ENCODE data around the gene PLP2. TPM values are rescaled to one million over a fixed set of nuclear protein-coding genes. Genes with fewer than 3 reads are reported as not detected.
A peak's percentile ranks its signal among the peaks of the same experiment; 100 is the strongest.

PLP2 gene
- total and polyA plus RNA-seq, 10 donors: 30.2 to 100 (median 55.0) TPM

DNA sequence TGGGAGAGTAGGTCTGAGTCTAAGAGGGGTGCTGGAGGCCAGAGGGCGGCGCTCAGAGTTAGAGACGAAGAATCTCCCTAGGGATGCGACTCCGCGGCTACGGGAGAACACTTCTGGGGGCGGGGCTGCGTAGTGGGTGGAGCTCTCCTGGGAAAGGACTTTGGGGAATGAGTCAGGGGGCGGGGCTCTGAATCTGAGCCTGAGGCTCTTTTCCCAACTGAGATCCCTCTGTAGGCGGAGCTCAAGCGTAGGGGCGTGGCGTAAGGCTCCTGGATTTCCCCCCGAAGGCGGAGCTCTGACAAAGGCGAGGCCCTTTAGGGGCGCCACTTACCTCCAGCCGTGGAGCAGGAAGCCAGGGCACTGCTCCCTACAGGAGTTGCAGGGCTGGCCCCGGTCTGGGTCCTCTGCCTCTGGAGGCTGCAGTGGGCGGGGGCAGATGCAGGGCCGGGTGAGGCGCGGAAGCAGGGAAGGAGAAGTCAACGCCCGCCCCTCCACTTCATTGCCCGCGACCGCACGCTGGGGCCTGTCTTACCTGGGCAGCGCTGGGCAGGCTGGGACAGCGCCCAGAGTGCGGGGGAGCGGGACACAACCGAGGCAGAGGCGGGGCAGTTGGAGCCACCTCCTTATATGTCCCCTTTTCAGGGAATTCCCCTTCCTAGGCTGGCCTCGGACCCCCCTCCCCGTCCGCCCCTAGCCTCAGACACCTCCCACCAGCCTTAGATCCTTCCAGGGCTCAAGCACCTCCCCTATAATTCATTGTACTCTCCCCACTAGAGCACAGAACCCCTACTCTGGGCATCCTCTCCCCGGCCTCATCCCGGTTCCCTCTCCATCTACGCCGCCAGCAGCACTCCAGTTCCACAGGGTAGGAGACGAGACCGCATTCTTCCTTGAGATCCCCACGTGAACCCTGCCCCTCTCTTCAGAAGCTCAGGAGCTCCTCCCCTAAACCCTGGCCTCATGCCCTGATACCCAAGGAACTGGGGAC, 12.9 kb downstream of the PLP2 start:
- Histone ChIP-seq H3K4me3 (peak overlapping the region in 7 of 8 donors; percentile 33 to 76 (median 49)), H3K4me1 (peaks cover 0 to 39% (median 13%) of the 10 kb centered on the region in 6 donors), H3K27ac (peak overlapping the region in 7 of 8 donors; percentile 62 to 87 (median 70)), H3K9me3 (no peaks in the 10 kb centered on the region), H3K27me3 (replicated peaks in 1 of 7) (no peaks in the 10 kb centered on the region), H3K36me3 (peaks cover 0 to 36% (median 3%) of the 10 kb centered on the region in 6 donors)
- peak; percentile 89 for DNase-seq
- no peak for TF ChIP-seq POLR2A (IDR thresholded peaks at IDR 0.05)
- TF ChIP-seq POLR2AphosphoS5 (IDR thresholded peaks at IDR 0.05): peak; percentile 42 to 70 (median 68)
- TF ChIP-seq, protein P1, sequence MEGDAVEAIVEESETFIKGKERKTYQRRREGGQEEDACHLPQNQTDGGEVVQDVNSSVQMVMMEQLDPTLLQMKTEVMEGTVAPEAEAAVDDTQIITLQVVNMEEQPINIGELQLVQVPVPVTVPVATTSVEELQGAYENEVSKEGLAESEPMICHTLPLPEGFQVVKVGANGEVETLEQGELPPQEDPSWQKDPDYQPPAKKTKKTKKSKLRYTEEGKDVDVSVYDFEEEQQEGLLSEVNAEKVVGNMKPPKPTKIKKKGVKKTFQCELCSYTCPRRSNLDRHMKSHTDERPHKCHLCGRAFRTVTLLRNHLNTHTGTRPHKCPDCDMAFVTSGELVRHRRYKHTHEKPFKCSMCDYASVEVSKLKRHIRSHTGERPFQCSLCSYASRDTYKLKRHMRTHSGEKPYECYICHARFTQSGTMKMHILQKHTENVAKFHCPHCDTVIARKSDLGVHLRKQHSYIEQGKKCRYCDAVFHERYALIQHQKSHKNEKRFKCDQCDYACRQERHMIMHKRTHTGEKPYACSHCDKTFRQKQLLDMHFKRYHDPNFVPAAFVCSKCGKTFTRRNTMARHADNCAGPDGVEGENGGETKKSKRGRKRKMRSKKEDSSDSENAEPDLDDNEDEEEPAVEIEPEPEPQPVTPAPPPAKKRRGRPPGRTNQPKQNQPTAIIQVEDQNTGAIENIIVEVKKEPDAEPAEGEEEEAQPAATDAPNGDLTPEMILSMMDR (IDR thresholded peaks at IDR 0.05 in 8 of 11, conservative IDR thresholded peaks at IDR 0.05 in 3 of 11): no peak
- 17 to 56% (median 39%) methylated on average over 17 to 46 of the region's 46 CpGs for WGBS, 5 donors
- intact Hi-C loops (cut with DNase I; ENCODE audit: low total_unique reads): no loop called here

DNA sequence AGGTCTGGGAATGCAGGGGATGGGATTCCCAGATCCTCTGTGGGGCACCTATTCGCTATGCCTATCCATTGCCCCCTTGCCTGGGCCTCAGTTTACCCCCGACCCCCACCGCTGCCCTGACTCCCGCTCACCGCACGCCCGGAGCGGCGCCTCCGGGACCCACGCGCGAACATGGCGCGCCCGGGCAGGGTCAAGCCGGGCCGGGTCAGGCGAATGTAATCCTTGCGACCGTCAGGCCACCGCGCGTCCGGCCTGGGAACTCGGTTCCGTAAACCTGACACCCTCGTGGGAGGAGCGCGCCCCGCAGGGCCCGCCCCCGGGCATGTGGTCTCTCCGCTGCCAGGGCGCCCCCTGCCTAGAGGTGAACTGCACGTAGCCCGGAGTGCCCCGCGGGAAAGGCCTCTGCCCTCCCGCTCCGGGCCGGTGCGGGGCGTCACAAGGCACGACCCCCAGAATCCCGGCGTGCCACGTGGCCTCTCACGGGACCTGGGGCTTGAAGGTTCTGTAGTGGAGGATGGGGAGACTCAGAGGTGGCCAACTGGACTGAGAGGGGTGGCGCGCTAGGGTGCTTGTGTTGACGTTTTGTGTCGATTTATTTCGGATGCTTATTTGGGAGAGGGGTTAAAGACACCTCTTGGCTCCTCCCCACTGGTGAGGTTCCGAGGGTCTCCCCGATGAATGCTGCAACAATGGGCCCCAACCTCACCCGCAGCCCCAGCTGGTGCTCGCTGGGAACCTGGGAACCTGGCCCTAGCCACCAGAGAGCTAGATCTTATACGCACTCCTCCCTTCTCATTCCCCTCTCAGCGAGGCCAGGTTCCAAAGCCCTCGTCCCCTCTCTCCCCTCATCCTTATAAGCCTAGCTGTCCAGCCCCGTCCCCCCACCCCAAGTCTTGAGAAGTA, 14.7 kb downstream of the PLP2 start, which contains the start of gene PRICKLE3:
PRICKLE3 (minus strand) TSS at position 249 of the 903 bp plus-strand sequence; CDS start at position 173, 76 bp downstream.
- H3K27ac ChIP-seq: peak within 1 kb of the TSS; percentile 57 to 90 (median 80)
- 15 to 70% (median 40%) methylated on average over 12 to 62 of the region's 62 CpGs for WGBS, 5 donors
- H3K4me3 ChIP-seq: peak within 1 kb of the TSS; percentile 23 to 76 (median 49)
- H3K9me3 ChIP-seq: no peaks in the 10 kb centered on the region
- peaks cover 0 to 23% (median 3%) of the 10 kb centered on the region in 6 donors for H3K36me3 ChIP-seq
- intact Hi-C loops (cut with DNase I; ENCODE audit: low total_unique reads): no loop called here
- DNase-seq: peak; percentile 96
- peaks cover 0 to 47% (median 15%) of the 10 kb centered on the region in 6 donors for H3K4me1 ChIP-seq
- TF ChIP-seq POLR2AphosphoS5 (IDR thresholded peaks at IDR 0.05) (peak; percentile 86 to 90 (median 86)), POLR2A (IDR thresholded peaks at IDR 0.05) (peak in 1 of 3 donors; percentile 37)
- TF ChIP-seq, protein P1 (IDR thresholded peaks at IDR 0.05 in 8 of 11, conservative IDR thresholded peaks at IDR 0.05 in 3 of 11): peak in 10 of 11 experiments; percentile 21 to 63 (median 47)
- H3K27me3 ChIP-seq (replicated peaks in 1 of 7): no peaks in the 10 kb centered on the region

DNA sequence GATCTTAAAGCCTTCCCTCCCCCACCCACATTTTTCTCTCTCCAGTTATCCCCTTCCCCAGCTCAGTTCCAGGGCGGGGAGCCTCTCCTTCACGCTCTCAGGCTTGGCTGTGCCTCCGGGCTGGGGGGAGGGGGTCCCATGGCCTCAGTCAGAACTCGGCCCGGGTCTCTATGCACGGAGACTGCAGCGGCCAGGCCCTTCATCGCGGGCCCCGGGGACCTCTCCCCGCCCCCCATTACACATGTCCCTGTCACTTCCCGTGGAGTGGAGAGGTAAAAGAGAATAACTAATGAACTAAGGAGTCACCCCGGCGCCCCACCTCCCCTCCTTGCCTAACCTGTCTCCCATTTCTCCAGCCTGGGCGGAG, 15.3 kb downstream of the PLP2 start:
- Histone ChIP-seq H3K36me3 (peaks cover 0 to 18% (median 3%) of the 10 kb centered on the region in 6 donors), H3K4me3 (no peak overlapping the region), H3K27me3 (replicated peaks in 1 of 7) (no peaks in the 10 kb centered on the region), H3K27ac (peak overlapping the region in 5 of 8 donors; percentile 75 to 90 (median 83)), H3K4me1 (peaks cover 0 to 52% (median 19%) of the 10 kb centered on the region in 6 donors), H3K9me3 (no peaks in the 10 kb centered on the region)
- intact Hi-C loops (cut with DNase I; ENCODE audit: low total_unique reads): no loop called here
- WGBS, 5 donors: 74 to 81% (median 79%) methylated on average over 12 to 15 of the region's 15 CpGs
- DNase-seq: peak; percentile 72
- TF ChIP-seq POLR2A (IDR thresholded peaks at IDR 0.05) (no peak), POLR2AphosphoS5 (IDR thresholded peaks at IDR 0.05) (no peak)
- TF ChIP-seq, protein P1 (IDR thresholded peaks at IDR 0.05 in 8 of 11, conservative IDR thresholded peaks at IDR 0.05 in 3 of 11): no peak

All from spleen (tissue), 11 donors.